NCI-H526 treated with DMSO at 0.1 percent for 48 hours (cell line): Measurements from ENCODE around the gene RABGAP1.

Source experiments
- DNase-seq: peaks from one replicate; lab custom pipeline; 2025; lab: John Stamatoyannopoulos, UW

Gene RABGAP1

GRCh38 chr9:123112015-123112975 lies 171.5 kb downstream of the RABGAP1 start:
- no peak for DNase-seq

- DNase-seq: no peak
Observed at GRCh38 chr9:123113185-123113584, 172.4 kb downstream of the RABGAP1 start.

- no peak for DNase-seq
Observed at GRCh38 chr9:123115146-123115913, 174.5 kb downstream of the RABGAP1 start.

DNA sequence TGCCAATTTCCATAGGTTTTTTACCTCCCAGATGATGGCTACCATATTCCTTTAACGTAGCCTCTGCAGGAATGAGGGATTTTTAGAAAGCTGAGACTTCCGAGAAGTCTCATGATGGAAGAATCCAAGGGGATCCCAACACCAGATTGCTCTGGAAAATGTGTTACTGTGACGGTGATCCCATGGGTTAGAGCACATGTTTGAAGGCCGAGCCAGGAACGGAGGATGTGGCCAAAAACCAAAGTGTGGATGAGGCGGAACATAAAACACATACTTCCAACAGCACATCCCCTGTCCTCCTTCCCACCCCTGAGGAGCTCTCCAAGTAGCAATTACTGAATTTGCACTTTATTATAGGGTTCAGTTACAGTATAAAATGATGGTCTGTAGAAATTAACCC lies 175.2 kb downstream of the RABGAP1 start:
- DNase-seq: no peak

GRCh38 chr9:123119566-123119965 lies 178.7 kb downstream of the RABGAP1 start:
- no peak for DNase-seq

- no peak for DNase-seq
Observed at GRCh38 chr9:123120131-123120530, 179.3 kb downstream of the RABGAP1 start.

GRCh38 chr9:123120953-123121352 lies 180.1 kb downstream of the RABGAP1 start:
- no peak for DNase-seq

- DNase-seq: no peak
Observed at GRCh38 chr9:123121457-123121856, 180.6 kb downstream of the RABGAP1 start.

DNA sequence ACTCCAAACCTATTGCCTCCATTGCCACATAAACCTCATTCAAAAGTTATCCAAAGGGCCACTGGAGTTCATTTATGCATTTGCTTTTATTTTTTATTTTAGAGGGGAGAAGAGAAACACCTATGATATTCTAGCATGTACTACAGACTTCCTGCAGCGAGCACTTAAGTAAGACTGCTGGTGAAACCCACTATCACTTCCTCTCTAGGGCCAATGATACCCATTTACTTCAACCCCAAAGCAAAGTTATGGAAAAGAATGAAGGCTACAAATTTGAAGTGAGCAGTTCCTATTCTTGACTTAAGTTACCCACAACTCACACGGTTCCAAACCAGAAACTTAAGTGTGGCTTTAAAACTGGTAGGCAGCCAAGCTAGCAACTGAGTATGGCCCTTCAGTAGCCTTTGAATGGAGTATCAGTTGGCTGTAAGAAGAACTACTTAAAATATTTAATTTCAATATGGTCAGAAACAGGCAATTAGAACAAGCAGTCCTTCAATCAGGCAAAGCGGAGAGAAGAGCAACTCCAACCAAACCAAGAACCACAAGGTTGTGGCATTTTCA lies 186.8 kb downstream of the RABGAP1 start:
- DNase-seq: no peak

DNA sequence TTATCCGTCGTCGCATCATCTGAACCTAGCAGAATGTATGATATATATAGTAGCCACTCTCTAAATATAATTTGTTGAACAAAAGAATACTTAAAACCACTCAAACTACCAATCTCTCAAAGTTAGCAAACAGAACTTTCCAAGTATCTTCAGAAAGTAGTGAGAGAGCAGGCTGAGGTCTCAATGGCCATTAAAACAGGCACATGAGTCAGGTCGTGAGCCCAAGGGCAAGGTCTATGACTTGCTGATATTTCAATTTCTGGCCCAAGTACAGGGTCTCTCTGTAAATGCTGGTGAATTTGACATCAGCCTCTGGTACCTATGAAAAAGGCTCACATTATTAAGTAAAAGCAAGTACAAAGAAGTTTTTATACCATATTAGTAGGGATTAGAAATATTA lies 187.8 kb downstream of the RABGAP1 start:
- DNase-seq: no peak

GRCh38 chr9:123129423-123129822 lies 188.6 kb downstream of the RABGAP1 start:
- no peak for DNase-seq

DNA sequence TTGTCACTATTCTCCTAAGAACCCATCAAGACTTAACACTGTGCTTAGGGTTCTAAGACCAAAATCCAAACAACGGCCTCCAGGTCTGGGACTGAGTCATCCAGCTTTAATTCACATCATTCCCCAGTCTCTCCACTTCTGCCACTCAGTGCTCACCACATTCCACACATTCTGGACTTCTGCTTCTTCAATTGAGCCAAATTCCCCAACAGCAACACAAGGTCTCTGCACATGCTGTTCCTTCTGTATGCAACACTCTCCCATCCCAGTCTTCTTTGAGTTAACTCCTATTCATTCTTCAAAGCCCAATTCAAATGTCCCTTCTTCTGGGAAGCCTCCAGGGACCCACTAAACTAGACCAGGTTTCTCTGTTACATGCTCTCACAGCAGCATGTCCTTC lies 190.4 kb downstream of the RABGAP1 start:
- no peak for DNase-seq

GRCh38 chr9:123131993-123132392 lies 191.2 kb downstream of the RABGAP1 start:
- DNase-seq: no peak

GRCh38 chr9:123132696-123133095 lies 191.9 kb downstream of the RABGAP1 start:
- no peak for DNase-seq

DNA sequence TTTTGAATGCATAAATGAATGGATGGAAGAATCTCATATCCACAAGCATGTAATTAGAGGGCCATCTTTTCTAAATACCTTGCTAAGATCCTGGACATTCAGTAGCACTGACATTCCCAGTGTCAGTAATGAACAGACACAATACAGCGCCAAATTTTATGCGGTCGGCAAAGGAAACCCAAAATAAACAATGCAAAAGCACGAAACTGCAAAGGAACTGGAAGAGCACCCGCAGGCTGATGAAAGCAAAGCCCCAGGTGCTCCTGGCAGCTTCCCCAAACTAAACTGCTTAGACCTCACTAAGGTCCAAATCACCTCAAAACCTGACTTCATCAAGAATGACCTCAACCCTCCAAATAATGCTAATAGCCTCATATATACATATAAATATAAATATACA lies 194.6 kb downstream of the RABGAP1 start:
- no peak for DNase-seq

DNA sequence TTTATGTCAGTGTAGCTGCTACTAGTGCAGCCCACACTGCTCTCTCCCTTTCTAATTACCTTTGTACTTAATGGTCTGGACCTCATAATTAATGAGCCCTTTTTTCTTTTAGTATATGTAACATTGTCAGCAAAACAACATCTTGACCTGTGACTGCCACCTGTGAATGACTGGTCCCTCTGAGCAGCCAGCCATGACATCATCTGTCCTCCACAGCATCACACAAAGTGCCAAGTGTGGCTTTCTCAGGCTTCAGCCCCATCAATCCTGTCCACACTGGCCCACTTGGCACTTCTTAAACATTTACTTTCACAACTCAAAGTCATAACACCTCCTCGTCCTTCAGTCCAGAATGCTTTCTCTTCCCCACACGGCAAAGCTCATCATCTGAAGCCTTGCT lies 197.3 kb downstream of the RABGAP1 start:
- DNase-seq: no peak

DNA sequence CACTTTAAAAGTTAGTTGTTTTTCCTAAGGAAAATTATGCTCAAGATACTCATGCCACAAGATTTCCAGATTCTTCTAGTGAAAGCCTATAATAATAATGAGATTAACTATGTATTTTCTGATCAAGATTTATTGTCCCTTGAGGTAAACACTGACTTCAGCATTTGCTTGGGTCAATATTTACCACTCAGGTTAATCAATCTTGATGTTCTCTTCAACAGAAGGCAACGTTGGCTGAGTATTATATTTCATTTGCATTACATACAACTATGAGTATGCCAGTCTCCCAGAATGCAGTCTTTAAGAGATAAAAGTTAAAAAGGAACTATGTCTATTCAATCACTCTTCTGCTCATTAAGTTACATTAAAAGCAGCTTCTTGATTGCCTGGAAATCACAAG lies 208.2 kb downstream of the RABGAP1 start:
- DNase-seq: peak; percentile 13

- no peak for DNase-seq
Observed at GRCh38 chr9:123150708-123151503, 210.1 kb downstream of the RABGAP1 start.
